A549 (cell line): ENCODE results near the gene DCHS2. TPM values are rescaled to one million over a fixed set of nuclear protein-coding genes. Genes with fewer than 3 reads are reported as not detected.

Experiments used
- ATAC-seq, 2 experiments: fragments of 200-7000 bp in 1 of 2; fragments of >200 bp in 1 of 2; cut with Nextera tagmentation in 1 of 2; cut with Tn5 transposase in 1 of 2; 3 replicates each; pipeline versions ENCODE4 v1.8.0 to v1.9.1; 2018 to 2020; ENCODE audit warnings: mild to moderate bottlenecking in 1 of 2, moderate library complexity in 1 of 2
- CTCF ChIA-PET: fragments of 300-600 bp; sonication (Branson Sonifier 250); formaldehyde crosslinking; extraction: SDS; loops from one replicate; lab custom pipeline; 2021; ENCODE audit warnings: antibody characterized with exemption, inconsistent platforms; lab: Yijun Ruan, JAX
- POLR2A ChIA-PET: fragments of 350-600 bp; formaldehyde crosslinking; extraction: SDS; loops from one replicate; lab custom pipeline; 2021; ENCODE audit warnings: antibody characterized with exemption, inconsistent platforms; lab: Yijun Ruan, JAX
- DNase-seq, 2 experiments: peaks; one replicate each; pipeline versions ENCODE4 v3.0.0 to v3.0.0-alpha.2; 2011 to 2016; ENCODE audit warnings: low read depth in 1 of 2, low spot score in 1 of 2
- FAIRE-seq: peaks from 2 replicates; lab custom pipeline; 2011; peaks lifted over from hg19 to GRCh38; lab: Jason Lieb, UNC
- H3K27ac ChIP-seq, 2 experiments: fragments of >200 bp; sonication (Bioruptor Twin); formaldehyde crosslinking; 3 replicates each; pipeline ENCODE4 v1.5.1; 2016 to 2017
- H3K4me1 ChIP-seq: fragments of >200 bp; sonication (Bioruptor Twin); formaldehyde crosslinking; 3 replicates; pipeline ENCODE4 v1.6.1; 2016
- H3K4me2 ChIP-seq: fragments of >200 bp; sonication (Bioruptor Twin); formaldehyde crosslinking; 3 replicates; pipeline ENCODE4 v1.6.1; 2016
- H3K4me3 ChIP-seq: fragments of >200 bp; sonication (Bioruptor Twin); formaldehyde crosslinking; 3 replicates; pipeline ENCODE4 v1.5.1; 2016
- H3K9me3 ChIP-seq: fragments of >200 bp; sonication (Bioruptor Twin); formaldehyde crosslinking; 3 replicates; pipeline ENCODE4 v1.6.1; 2016
- CBX2 ChIP-seq: fragments of 200-600 bp; sonication (generic); IDR thresholded peaks from 2 replicates; pipeline ENCODE4 v1.6.1; 2016; ENCODE audit warnings: low read depth, mild to moderate bottlenecking, borderline replicate concordance
- CBX8 ChIP-seq: fragments of 200-600 bp; sonication (generic); IDR thresholded peaks from 2 replicates; pipeline ENCODE4 v1.6.1; 2016
- CEBPB ChIP-seq, 2 experiments: fragments of >200 bp in 1 of 2; sonication (Bioruptor Twin) in 1 of 2; formaldehyde crosslinking in 1 of 2; IDR thresholded peaks; 2 replicates each; pipeline ENCODE4 v1.6.1; 2012 to 2016
- EHF ChIP-seq: fragments of 250-450 bp; sonication (Bioruptor Pico); IDR thresholded peaks from 2 replicates; pipeline ENCODE4 v1.5.0; 2020; ENCODE audit warnings: mild to moderate bottlenecking
- ESRRA ChIP-seq: fragments of 150-350 bp; IDR thresholded peaks from 2 replicates; pipeline ENCODE4 v1.6.1; 2014; ENCODE audit warnings: mild to moderate bottlenecking, low read length, borderline replicate concordance
- FOSB ChIP-seq: fragments of 250-450 bp; sonication (Bioruptor Pico); IDR thresholded peaks from 2 replicates; pipeline ENCODE4 v1.5.0; 2020; ENCODE audit warnings: mild to moderate bottlenecking, moderate library complexity
- FOSL2 ChIP-seq, 2 experiments: fragments of 450-650 bp in 1 of 2; fragments of >200 bp in 1 of 2; sonication (Bioruptor Twin) in 1 of 2; formaldehyde crosslinking; IDR thresholded peaks; 2 replicates each; pipeline versions ENCODE4 v1.5.0 to v1.6.1; 2016 to 2020; ENCODE audit warnings: mild to moderate bottlenecking in 1 of 2, moderate library complexity in 1 of 2
- HDAC2 ChIP-seq: fragments of 200-600 bp; sonication (generic); IDR thresholded peaks from 2 replicates; pipeline ENCODE4 v1.6.1; 2016
- HOXA7 ChIP-seq: fragments of 250-450 bp; sonication (Bioruptor Pico); IDR thresholded peaks from 2 replicates; pipeline ENCODE4 v1.5.0; 2020; ENCODE audit warnings: mild to moderate bottlenecking, moderate library complexity
- HOXB13 ChIP-seq: fragments of 250-450 bp; sonication (Bioruptor Pico); IDR thresholded peaks from 2 replicates; pipeline ENCODE4 v1.5.0; 2020; ENCODE audit warnings: low read depth, mild to moderate bottlenecking, moderate library complexity
- KDM1A ChIP-seq: fragments of 200-600 bp; sonication (generic); IDR thresholded peaks from 2 replicates; pipeline ENCODE4 v1.6.1; 2016; ENCODE audit warnings: low read depth, mild to moderate bottlenecking
- MYC ChIP-seq: IDR thresholded peaks from 2 replicates; pipeline ENCODE4 v1.6.1; 2012; ENCODE audit warnings: mild to moderate bottlenecking, inconsistent platforms, low read length, improper control_type of control experiment, borderline replicate concordance
- NPAS2 ChIP-seq: fragments of 250-450 bp; sonication (Bioruptor Pico); IDR thresholded peaks from 2 replicates; pipeline ENCODE4 v1.8.0; 2022; ENCODE audit warnings: mild to moderate bottlenecking, moderate library complexity, borderline replicate concordance
- POLR2A ChIP-seq: IDR thresholded peaks from 2 replicates; pipeline ENCODE4 v1.6.1; 2012; ENCODE audit warnings: mild to moderate bottlenecking, low read length
- RCOR1 ChIP-seq: fragments of 150-350 bp; IDR thresholded peaks from 2 replicates; pipeline ENCODE4 v1.6.1; 2014; ENCODE audit warnings: antibody characterized with exemption, low read length, low read depth
- SREBF2 ChIP-seq: fragments of 450-650 bp; IDR thresholded peaks from 2 replicates; pipeline ENCODE4 v1.6.1; 2014; ENCODE audit warnings: mild to moderate bottlenecking, moderate library complexity
- TP53 ChIP-seq: fragments of 250-450 bp; sonication (Bioruptor Pico); IDR thresholded peaks from 2 replicates; pipeline ENCODE4 v1.5.0; 2021; ENCODE audit warnings: mild to moderate bottlenecking, moderate library complexity
- ZNF302 ChIP-seq: fragments of 250-450 bp; sonication (Bioruptor Pico); IDR thresholded peaks from 2 replicates; pipeline ENCODE4 v1.9.0; 2021; ENCODE audit warnings: inconsistent platforms, mild to moderate bottlenecking, moderate library complexity
- WGBS: methylation state at CpG from one replicate; pipeline ENCODE4 v1.1.6; 2017; ENCODE audit errors: missing lambda C conversion rate; 5-methylcytosine and 5-hydroxymethylcytosine counted together
- polyA plus RNA-seq, 4 experiments: library from polyadenylated mRNA; depleted of rRNA in 3 of 4; stranded (reverse); fragments of >200 nt; fragmentation: RNase III in 1 of 4; extraction: RNeasy Plus Mini Kit Qiagen cat#74134 plus additional on column Dnase treatment in 1 of 4; gene quantifications; 2 replicates in 3 of 4; 3 replicates in 1 of 4; pipeline ENCODE4 v1.2.3, GENCODE V29; 2011 to 2017
- TF ChIP-seq, protein P1 (sequence below): fragments of 200-600 bp; sonication (generic); IDR thresholded peaks from 2 replicates; pipeline ENCODE4 v1.6.1; 2016; ENCODE audit warnings: antibody characterized with exemption, mild to moderate bottlenecking, moderate library complexity
- TF ChIP-seq, protein P2 (sequence below): fragments of >200 bp; sonication (Bioruptor Twin); formaldehyde crosslinking; IDR thresholded peaks from 3 replicates; pipeline ENCODE4 v1.6.1; 2016
- TF ChIP-seq, protein P3 (sequence below): fragments of 450-650 bp; IDR thresholded peaks from 2 replicates; pipeline ENCODE4 v1.6.1; 2014; ENCODE audit warnings: antibody characterized with exemption
- TF ChIP-seq, protein P4 (sequence below): IDR thresholded peaks from 2 replicates; pipeline ENCODE4 v1.6.1; 2012; ENCODE audit warnings: low read depth, borderline replicate concordance
- TF ChIP-seq, protein P5 (sequence below): fragments of 250-450 bp; sonication (Bioruptor Pico); IDR thresholded peaks from 2 replicates; pipeline ENCODE4 v1.5.0; 2021; ENCODE audit warnings: mild to moderate bottlenecking, moderate library complexity, borderline replicate concordance

DCHS2 gene
- polyA plus RNA-seq, 2 of the 4 experiments (the other 2 are of a cell fraction): 0.06 TPM; not detected in 1

DNA sequence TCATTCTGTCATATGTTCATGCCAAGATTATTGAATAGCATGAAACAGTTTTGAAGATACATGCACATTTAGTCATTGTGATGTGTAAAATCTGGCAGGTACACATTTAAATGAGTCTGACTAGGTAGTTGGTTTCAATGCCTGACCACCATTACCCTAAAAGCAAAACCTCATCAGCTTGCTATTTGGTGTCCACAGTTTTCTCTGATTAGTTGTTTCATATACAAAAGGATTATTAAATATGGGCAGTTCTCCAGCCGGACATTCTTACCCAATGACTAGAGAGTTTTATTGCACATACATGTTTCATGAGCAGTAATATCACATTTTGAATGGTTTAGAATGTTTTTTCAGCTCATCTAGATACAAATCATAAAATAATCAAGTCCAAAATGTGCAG, 23.7 kb downstream of the DCHS2 start:
- no peaks in the 10 kb centered on the region for H3K9me3 ChIP-seq
- no peak overlapping the region for H3K4me2 ChIP-seq
- no peak overlapping the region for H3K4me3 ChIP-seq
- POLR2A ChIA-PET: no interaction called here
- no peak for ATAC-seq
- 25% methylated on average over 1 of the region's 1 CpG for WGBS
- TF ChIP-seq, protein P1, sequence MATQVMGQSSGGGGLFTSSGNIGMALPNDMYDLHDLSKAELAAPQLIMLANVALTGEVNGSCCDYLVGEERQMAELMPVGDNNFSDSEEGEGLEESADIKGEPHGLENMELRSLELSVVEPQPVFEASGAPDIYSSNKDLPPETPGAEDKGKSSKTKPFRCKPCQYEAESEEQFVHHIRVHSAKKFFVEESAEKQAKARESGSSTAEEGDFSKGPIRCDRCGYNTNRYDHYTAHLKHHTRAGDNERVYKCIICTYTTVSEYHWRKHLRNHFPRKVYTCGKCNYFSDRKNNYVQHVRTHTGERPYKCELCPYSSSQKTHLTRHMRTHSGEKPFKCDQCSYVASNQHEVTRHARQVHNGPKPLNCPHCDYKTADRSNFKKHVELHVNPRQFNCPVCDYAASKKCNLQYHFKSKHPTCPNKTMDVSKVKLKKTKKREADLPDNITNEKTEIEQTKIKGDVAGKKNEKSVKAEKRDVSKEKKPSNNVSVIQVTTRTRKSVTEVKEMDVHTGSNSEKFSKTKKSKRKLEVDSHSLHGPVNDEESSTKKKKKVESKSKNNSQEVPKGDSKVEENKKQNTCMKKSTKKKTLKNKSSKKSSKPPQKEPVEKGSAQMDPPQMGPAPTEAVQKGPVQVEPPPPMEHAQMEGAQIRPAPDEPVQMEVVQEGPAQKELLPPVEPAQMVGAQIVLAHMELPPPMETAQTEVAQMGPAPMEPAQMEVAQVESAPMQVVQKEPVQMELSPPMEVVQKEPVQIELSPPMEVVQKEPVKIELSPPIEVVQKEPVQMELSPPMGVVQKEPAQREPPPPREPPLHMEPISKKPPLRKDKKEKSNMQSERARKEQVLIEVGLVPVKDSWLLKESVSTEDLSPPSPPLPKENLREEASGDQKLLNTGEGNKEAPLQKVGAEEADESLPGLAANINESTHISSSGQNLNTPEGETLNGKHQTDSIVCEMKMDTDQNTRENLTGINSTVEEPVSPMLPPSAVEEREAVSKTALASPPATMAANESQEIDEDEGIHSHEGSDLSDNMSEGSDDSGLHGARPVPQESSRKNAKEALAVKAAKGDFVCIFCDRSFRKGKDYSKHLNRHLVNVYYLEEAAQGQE: no peak
- no peak for TF ChIP-seq ZNF302 (CRISPR knock-in tag)
- TF ChIP-seq CBX2: no peak
- TF ChIP-seq POLR2A: no peak
- TF ChIP-seq FOSL2 (IDR thresholded peaks at IDR 0.05): no peak
- no peak for TF ChIP-seq FOSL2 (CRISPR knock-in tag; IDR thresholded peaks at IDR 0.05)
- TF ChIP-seq EHF: no peak
- TF ChIP-seq RCOR1: no peak
- TF ChIP-seq NPAS2 (CRISPR knock-in tag): no peak
- TF ChIP-seq, protein P2, sequence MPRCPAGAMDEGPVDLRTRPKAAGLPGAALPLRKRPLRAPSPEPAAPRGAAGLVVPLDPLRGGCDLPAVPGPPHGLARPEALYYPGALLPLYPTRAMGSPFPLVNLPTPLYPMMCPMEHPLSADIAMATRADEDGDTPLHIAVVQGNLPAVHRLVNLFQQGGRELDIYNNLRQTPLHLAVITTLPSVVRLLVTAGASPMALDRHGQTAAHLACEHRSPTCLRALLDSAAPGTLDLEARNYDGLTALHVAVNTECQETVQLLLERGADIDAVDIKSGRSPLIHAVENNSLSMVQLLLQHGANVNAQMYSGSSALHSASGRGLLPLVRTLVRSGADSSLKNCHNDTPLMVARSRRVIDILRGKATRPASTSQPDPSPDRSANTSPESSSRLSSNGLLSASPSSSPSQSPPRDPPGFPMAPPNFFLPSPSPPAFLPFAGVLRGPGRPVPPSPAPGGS: no peak
- no peak for TF ChIP-seq CEBPB (IDR thresholded peaks at IDR 0.05)
- no peak for TF ChIP-seq KDM1A
- no peak for TF ChIP-seq ESRRA
- TF ChIP-seq, protein P3, sequence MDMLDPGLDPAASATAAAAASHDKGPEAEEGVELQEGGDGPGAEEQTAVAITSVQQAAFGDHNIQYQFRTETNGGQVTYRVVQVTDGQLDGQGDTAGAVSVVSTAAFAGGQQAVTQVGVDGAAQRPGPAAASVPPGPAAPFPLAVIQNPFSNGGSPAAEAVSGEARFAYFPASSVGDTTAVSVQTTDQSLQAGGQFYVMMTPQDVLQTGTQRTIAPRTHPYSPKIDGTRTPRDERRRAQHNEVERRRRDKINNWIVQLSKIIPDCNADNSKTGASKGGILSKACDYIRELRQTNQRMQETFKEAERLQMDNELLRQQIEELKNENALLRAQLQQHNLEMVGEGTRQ: no peak
- no peak for TF ChIP-seq HDAC2
- TF ChIP-seq, all 56 proteins: peak for 0
- FAIRE-seq (no peak), DNase-seq (no peak)
- CTCF ChIA-PET: no interaction called here
- Histone ChIP-seq H3K4me1 (no peaks in the 10 kb centered on the region), H3K27ac (no peak overlapping the region)

DNA sequence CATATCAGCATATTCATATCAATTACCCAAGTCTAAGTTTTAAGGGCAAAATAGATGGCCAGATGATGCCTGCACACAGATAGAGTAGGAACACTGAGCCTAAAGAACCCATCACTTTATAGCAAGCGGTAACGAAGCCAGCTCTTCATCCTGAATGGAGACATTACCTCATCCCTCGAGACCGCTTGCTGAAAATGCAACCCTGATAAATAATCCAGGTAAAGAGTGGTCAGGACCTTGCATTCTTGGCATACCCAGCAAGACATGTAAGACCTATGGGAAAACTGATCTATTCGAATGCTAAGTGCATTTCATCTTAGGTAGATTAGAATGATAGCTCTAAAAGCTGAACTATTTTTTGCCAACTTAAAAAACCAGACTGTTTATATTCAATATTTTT, 25.3 kb downstream of the DCHS2 start:
- no peaks in the 10 kb centered on the region for H3K9me3 ChIP-seq
- CTCF ChIA-PET: no interaction called here
- FAIRE-seq (no peak), ATAC-seq (no peak)
- no peak overlapping the region for H3K4me3 ChIP-seq
- TF ChIP-seq SREBF2: no peak
- no peak for TF ChIP-seq TP53
- no peak for TF ChIP-seq CBX2
- no peak for TF ChIP-seq RCOR1
- no peak for TF ChIP-seq CBX8
- TF ChIP-seq HOXA7 (CRISPR knock-in tag): no peak
- no peak for TF ChIP-seq HOXB13
- no peak for TF ChIP-seq MYC
- no peak for TF ChIP-seq NPAS2 (CRISPR knock-in tag)
- TF ChIP-seq, protein P4, sequence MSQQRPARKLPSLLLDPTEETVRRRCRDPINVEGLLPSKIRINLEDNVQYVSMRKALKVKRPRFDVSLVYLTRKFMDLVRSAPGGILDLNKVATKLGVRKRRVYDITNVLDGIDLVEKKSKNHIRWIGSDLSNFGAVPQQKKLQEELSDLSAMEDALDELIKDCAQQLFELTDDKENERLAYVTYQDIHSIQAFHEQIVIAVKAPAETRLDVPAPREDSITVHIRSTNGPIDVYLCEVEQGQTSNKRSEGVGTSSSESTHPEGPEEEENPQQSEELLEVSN: no peak
- TF ChIP-seq, protein P1: no peak
- no peak for TF ChIP-seq FOSB (CRISPR knock-in tag)
- TF ChIP-seq, protein P5, sequence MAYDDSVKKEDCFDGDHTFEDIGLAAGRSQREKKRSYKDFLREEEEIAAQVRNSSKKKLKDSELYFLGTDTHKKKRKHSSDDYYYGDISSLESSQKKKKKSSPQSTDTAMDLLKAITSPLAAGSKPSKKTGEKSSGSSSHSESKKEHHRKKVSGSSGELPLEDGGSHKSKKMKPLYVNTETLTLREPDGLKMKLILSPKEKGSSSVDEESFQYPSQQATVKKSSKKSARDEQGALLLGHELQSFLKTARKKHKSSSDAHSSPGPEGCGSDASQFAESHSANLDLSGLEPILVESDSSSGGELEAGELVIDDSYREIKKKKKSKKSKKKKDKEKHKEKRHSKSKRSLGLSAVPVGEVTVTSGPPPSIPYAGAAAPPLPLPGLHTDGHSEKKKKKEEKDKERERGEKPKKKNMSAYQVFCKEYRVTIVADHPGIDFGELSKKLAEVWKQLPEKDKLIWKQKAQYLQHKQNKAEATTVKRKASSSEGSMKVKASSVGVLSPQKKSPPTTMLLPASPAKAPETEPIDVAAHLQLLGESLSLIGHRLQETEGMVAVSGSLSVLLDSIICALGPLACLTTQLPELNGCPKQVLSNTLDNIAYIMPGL (CRISPR knock-in tag): no peak
- TF ChIP-seq, all 56 proteins: peak for 0
- no peak for DNase-seq
- H3K27ac ChIP-seq: no peak overlapping the region
- POLR2A ChIA-PET: no interaction called here
- H3K4me1 ChIP-seq: no peaks in the 10 kb centered on the region
- 19% methylated on average over 5 of the region's 5 CpGs for WGBS
- no peak overlapping the region for H3K4me2 ChIP-seq
